Activated CD4-positive, alpha-beta memory T cell treated with anti-CD3 and anti-CD28 coated beads for 36 hours (primary cell): ENCODE results near the gene CASP3. TPM values are rescaled to one million over a fixed set of nuclear protein-coding genes. Genes with fewer than 3 reads are reported as not detected.
A peak's percentile ranks its signal among the peaks of the same experiment; 100 is the strongest.
"Not testable (repeated sequence)": the region's sequence is repeated elsewhere in the genome, so short reads cannot be mapped to it uniquely, and the experiment has no call there.

Experiments used
- CTCF ChIA-PET: fragments of 350-600 bp; sonication (Branson Sonifier 250); formaldehyde crosslinking; loops from one replicate; lab custom pipeline; 2021; ENCODE audit warnings: antibody characterized with exemption, inconsistent platforms; lab: Charles Lee
- POLR2A ChIA-PET: fragments of 350-600 bp; sonication (Branson Sonifier 250); formaldehyde crosslinking; loops from one replicate; lab custom pipeline; 2021; ENCODE audit warnings: antibody characterized with exemption; lab: Charles Lee
- DNase-seq: peaks from one replicate; pipeline ENCODE4 v3.0.0-alpha.2; 2020
- H3K27ac Mint-ChIP-seq: one replicate; pipeline ENCODE4 v1.8.0; 2021; ENCODE audit warnings: mixed read lengths
- H3K27me3 Mint-ChIP-seq: one replicate; pipeline ENCODE4 v1.8.0; 2021; ENCODE audit warnings: mixed read lengths
- H3K36me3 Mint-ChIP-seq: one replicate; pipeline ENCODE4 v1.8.0; 2021; ENCODE audit warnings: mixed read lengths
- H3K4me1 Mint-ChIP-seq: one replicate; pipeline ENCODE4 v1.8.0; 2021; ENCODE audit warnings: low read depth, mixed read lengths
- H3K4me3 Mint-ChIP-seq: one replicate; pipeline ENCODE4 v1.8.0; 2021; ENCODE audit warnings: mild to moderate bottlenecking, mixed read lengths
- H3K9me3 Mint-ChIP-seq: one replicate; pipeline ENCODE4 v1.8.0; 2021; ENCODE audit warnings: mixed read lengths
- intact Hi-C: fragments of 100-400 bp; cut with micrococcal nuclease; formaldehyde crosslinking; loops from one replicate; pipeline ENCODE4 v1.15.1; 2023
- total RNA-seq, 2 experiments: library from RNA; stranded (reverse); gene quantifications; one replicate each; pipeline ENCODE4 v1.2.3, GENCODE V29; 2021

The CASP3 gene
- total RNA-seq, 2 experiments from 2014 or later: 54.0 to 54.4 TPM

GRCh38 chr4:184624972-184625554 is 24.2 kb downstream of the CASP3 start:
- Mint-ChIP-seq H3K27me3 (no peaks in the 10 kb centered on the region), H3K9me3 (no peaks in the 10 kb centered on the region), H3K27ac (peak overlapping the region; percentile 77), H3K4me3 (no peak overlapping the region), H3K36me3 (peaks cover 49% of the 10 kb centered on the region), H3K4me1 (peaks cover 41% of the 10 kb centered on the region)
- ChIA-PET POLR2A (no interaction called here), CTCF (no interaction called here)
- intact Hi-C loops: no loop called here
- DNase-seq: no peak

GRCh38 chr4:184624504-184624903 is 24.7 kb downstream of the CASP3 start:
- Mint-ChIP-seq H3K36me3 (peaks cover 46% of the 10 kb centered on the region), H3K4me3 (peak overlapping the region; percentile 38), H3K27ac (peak overlapping the region; percentile 77), H3K4me1 (peaks cover 41% of the 10 kb centered on the region)
- POLR2A ChIA-PET, CTCF ChIA-PET, intact Hi-C loops, H3K9me3 Mint-ChIP-seq, H3K27me3 Mint-ChIP-seq, DNase-seq: not testable (repeated sequence)

DNA sequence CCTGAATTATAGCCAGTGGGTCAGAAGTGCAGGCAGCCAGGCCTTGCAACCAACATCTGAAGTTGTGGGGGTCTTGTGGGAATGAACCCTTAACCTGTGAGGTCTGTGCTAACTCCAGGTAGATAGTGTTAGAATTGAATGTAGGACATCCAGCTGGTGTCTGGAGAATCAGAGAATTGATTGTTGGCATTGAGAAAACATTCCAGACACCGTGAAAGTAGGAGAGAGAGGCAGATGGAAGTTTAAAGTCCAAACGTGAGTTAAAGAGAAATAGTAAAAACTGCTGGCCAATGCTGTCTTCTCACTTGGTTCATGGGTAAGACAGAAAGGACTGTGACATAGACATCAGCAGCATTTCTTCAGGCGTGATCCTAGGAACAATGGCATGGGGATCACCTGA is 27.7 kb downstream of the CASP3 start:
- Mint-ChIP-seq H3K9me3 (no peaks in the 10 kb centered on the region), H3K36me3 (peaks cover 21% of the 10 kb centered on the region), H3K4me1 (peaks cover 23% of the 10 kb centered on the region), H3K27ac (no peak overlapping the region), H3K27me3 (no peaks in the 10 kb centered on the region), H3K4me3 (no peak overlapping the region)
- intact Hi-C loops: no loop called here
- ChIA-PET CTCF (no interaction called here), POLR2A (no interaction called here)
- no peak for DNase-seq

GRCh38 chr4:184620212-184620867 is 28.9 kb downstream of the CASP3 start:
- ChIA-PET POLR2A (no interaction called here), CTCF (no interaction called here)
- Mint-ChIP-seq H3K27me3 (no peaks in the 10 kb centered on the region), H3K9me3 (peaks cover 2% of the 10 kb centered on the region), H3K4me3 (no peak overlapping the region), H3K4me1 (peaks cover 14% of the 10 kb centered on the region), H3K36me3 (peaks cover 16% of the 10 kb centered on the region), H3K27ac (no peak overlapping the region)
- intact Hi-C loops: no loop called here
- no peak for DNase-seq

DNA sequence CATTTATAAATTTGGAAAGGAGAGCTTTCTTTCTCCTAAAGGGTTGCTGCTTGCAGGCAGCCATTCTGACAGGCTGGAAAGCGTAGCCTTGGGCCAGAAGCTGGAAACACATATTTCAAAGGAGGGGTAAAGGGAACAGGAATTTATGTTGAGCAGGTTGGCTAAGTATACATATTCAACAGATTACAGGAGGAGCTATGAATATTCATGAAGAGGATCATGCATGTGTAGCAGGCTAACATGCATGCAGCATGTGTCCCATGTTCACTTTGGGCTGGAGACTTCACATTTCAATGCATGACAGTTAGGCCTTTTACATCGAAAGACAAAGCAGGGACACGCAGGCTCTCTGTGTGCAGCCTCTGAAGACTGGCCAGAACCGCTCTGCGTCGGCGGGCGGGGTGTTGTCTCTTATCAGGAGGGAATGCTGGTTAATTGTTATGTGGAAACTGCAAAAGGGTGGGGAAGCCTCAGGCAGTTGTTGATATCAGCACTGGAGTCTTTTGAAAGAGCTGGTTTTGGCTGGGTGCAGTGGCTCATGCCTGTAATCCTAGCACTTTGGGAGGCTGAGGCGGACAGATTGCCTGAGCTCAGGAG is 31.5 kb downstream of the CASP3 start:
- Mint-ChIP-seq H3K4me1 (no peaks in the 10 kb centered on the region), H3K9me3 (peaks cover 20% of the 10 kb centered on the region), H3K36me3 (peaks cover 2% of the 10 kb centered on the region), H3K4me3 (no peak overlapping the region), H3K27me3 (no peaks in the 10 kb centered on the region), H3K27ac (no peak overlapping the region)
- ChIA-PET CTCF (no interaction called here), POLR2A (interaction anchor here (0.6 kb wide), 1 partner anchor 33 kb away, joined by 3 read pairs; no protein-coding TSS in a partner anchor)
- no peak for DNase-seq
- intact Hi-C loops: no loop called here

DNA sequence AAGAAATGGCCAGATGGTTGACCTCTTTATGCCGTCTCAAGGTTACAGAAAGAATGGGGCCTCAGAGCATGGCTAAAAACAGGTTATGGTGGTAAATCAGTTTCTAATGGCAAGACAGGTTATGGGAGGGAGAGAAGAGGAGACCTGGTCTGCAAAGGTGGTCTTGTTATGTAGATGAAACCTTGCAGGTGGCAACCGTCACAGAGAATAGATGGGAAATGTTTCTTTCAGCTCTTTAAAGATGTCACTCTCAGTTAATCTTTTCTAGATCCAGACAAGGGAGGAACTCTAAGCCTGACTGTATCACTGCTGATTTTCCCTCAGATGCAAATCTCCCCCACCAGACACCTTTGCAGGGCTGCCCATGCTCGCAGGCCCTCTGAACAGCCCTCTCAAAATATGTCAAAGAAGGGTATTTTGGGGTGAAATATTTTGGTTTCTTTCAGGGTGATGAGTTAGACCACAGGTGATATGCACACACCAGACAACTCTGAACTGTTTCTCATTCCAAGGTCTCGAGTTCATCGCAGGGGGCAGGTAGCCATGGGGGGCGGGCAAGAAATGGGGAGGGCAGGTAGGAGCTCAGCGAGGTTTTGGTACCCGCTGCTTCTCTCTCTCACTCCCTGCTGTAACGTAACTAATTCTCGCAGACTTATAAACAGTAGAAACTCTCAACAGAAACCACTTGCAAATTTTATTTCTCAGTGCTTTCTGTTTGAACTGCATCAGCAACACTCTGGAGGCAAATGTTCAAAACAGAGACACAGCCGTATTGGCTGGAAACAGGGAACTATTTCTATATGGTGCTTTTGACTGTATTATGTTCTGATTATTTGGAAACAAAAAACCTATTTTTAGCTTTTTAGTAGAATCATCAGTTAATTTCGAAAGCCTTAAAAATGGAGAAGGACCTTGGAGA is 32.4 kb downstream of the CASP3 start:
- Mint-ChIP-seq H3K27ac (no peak overlapping the region), H3K4me3 (no peak overlapping the region), H3K4me1 (no peaks in the 10 kb centered on the region), H3K9me3 (peaks cover 20% of the 10 kb centered on the region), H3K36me3 (peaks cover 2% of the 10 kb centered on the region), H3K27me3 (no peaks in the 10 kb centered on the region)
- intact Hi-C loops: no loop called here
- DNase-seq: no peak
- ChIA-PET CTCF (no interaction called here), POLR2A (interaction anchor here (0.6 kb wide), 1 partner anchor 32 kb away, joined by 3 read pairs; no protein-coding TSS in a partner anchor)

- H3K27ac Mint-ChIP-seq, POLR2A ChIA-PET, H3K36me3 Mint-ChIP-seq, H3K27me3 Mint-ChIP-seq, intact Hi-C loops, DNase-seq, H3K4me3 Mint-ChIP-seq, H3K4me1 Mint-ChIP-seq: not testable (repeated sequence)
- H3K9me3 Mint-ChIP-seq: peaks cover 20% of the 10 kb centered on the region
- CTCF ChIA-PET: interaction anchor here (0.6 kb wide), 1 partner anchor 182 kb away, joined by 3 read pairs; no protein-coding TSS in a partner anchor
Observed at GRCh38 chr4:184616168-184616567, 33.1 kb downstream of the CASP3 start.

- Mint-ChIP-seq H3K9me3 (peaks cover 20% of the 10 kb centered on the region), H3K27me3 (no peaks in the 10 kb centered on the region), H3K4me1 (no peaks in the 10 kb centered on the region), H3K27ac (no peak overlapping the region), H3K4me3 (no peak overlapping the region), H3K36me3 (peaks cover 2% of the 10 kb centered on the region)
- DNase-seq: no peak
- CTCF ChIA-PET: no interaction called here
- intact Hi-C loops: no loop called here
- POLR2A ChIA-PET: no interaction called here
Observed at GRCh38 chr4:184614509-184614908, 34.7 kb downstream of the CASP3 start.

DNA sequence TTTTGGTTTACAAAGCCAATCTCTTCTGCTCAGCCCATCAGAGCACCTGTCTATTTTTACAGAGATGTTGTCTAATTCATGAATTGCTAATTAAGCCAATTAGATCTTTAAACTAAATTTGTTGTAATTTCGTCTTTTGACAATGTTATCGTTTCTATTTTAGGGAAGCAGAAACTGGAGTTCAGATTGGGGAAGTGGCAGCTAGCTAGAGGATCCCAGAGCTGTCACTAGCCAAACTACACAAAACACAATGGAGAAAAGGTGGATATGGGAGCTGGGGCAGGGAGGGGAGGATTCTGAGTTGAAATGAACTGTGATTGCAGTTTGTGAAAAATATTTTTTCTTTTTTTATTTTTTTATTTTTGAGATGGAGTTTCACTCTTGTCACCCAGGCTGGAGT is 35.8 kb downstream of the CASP3 start:
- CTCF ChIA-PET: no interaction called here
- Mint-ChIP-seq H3K27ac (no peak overlapping the region), H3K9me3 (peaks cover 20% of the 10 kb centered on the region), H3K4me1 (no peaks in the 10 kb centered on the region), H3K36me3 (peaks cover 2% of the 10 kb centered on the region), H3K27me3 (no peaks in the 10 kb centered on the region), H3K4me3 (no peak overlapping the region)
- no peak for DNase-seq
- POLR2A ChIA-PET: no interaction called here
- intact Hi-C loops: no loop called here

- H3K9me3 Mint-ChIP-seq: peaks cover 22% of the 10 kb centered on the region
- no peak overlapping the region for H3K4me3 Mint-ChIP-seq
- DNase-seq: no peak
- ChIA-PET POLR2A (no interaction called here), CTCF (no interaction called here)
- no peaks in the 10 kb centered on the region for H3K27me3 Mint-ChIP-seq
- H3K4me1 Mint-ChIP-seq: no peaks in the 10 kb centered on the region
- intact Hi-C loops: no loop called here
- H3K27ac Mint-ChIP-seq: no peak overlapping the region
- peaks cover 2% of the 10 kb centered on the region for H3K36me3 Mint-ChIP-seq
Observed at GRCh38 chr4:184612074-184612473, 37.2 kb downstream of the CASP3 start.

- POLR2A ChIA-PET, intact Hi-C loops: not testable (repeated sequence)
Observed at GRCh38 chr4:184607429-184607828, 41.8 kb downstream of the CASP3 start.

GRCh38 chr4:184602857-184603256 is 46.4 kb downstream of the CASP3 start:
- peaks cover 23% of the 10 kb centered on the region for H3K27me3 Mint-ChIP-seq
- POLR2A ChIA-PET, intact Hi-C loops, H3K4me1 Mint-ChIP-seq, H3K36me3 Mint-ChIP-seq, H3K4me3 Mint-ChIP-seq, H3K27ac Mint-ChIP-seq, DNase-seq, CTCF ChIA-PET: not testable (repeated sequence)
- peaks cover 32% of the 10 kb centered on the region for H3K9me3 Mint-ChIP-seq

More at GRCh38 chr4:184607429-184607828, 41.8 kb downstream of the CASP3 start:
- H3K27ac Mint-ChIP-seq, H3K4me1 Mint-ChIP-seq, H3K4me3 Mint-ChIP-seq, DNase-seq, H3K36me3 Mint-ChIP-seq, H3K27me3 Mint-ChIP-seq, CTCF ChIA-PET: not testable (repeated sequence)
- peaks cover 32% of the 10 kb centered on the region for H3K9me3 Mint-ChIP-seq
